NCI-H69 (cell line): ENCODE measurements around the gene MXRA7.

Source experiments
- DNase-seq: peaks from one replicate; lab custom pipeline; 2025; lab: John Stamatoyannopoulos, UW

Gene MXRA7

DNA sequence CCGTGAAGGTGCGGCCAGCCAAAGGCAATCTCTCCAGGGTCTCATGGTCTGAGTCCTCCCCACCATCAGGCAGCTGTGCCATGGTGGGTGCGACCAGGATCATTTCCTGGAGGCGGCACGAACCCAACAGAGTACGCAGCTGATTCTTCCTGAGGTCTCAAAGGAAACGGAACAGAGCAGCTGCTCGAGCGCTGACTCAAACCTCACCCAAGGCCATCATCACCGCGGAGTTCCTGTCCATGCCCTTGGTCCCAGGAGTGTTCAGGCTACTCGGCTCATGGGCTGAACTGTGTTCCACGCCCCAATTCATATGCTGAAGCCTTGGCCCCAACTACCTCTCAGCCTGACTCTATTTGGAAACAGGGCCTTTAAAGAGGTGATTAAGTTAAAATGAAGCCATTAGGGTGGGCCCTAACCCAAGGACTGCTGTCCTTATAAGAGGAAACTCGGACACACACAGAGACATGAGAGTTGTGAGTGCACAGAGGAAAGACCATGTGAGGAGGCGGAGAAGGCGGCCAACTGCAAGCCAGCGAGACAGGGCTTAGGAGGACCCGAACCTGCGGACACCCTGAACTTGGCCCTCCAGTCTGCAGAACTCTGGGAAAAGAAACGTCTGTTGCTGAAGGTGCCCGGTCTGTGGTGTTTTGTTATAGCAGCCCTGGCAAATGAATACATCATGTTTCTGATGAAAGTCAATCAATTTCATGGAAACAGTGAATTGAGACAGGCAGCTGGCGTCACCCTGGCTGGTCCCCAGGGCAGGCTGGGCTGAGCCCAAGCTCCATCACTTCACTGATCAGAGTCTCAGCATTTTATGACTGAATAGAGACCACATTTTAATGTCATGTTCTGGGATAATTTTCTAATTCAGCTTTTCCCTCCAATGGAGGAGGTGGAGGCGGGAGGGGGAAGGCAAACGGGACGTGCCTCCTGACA lies 13.7 kb downstream of the MXRA7 start:
- DNase-seq: peak; percentile 36

DNA sequence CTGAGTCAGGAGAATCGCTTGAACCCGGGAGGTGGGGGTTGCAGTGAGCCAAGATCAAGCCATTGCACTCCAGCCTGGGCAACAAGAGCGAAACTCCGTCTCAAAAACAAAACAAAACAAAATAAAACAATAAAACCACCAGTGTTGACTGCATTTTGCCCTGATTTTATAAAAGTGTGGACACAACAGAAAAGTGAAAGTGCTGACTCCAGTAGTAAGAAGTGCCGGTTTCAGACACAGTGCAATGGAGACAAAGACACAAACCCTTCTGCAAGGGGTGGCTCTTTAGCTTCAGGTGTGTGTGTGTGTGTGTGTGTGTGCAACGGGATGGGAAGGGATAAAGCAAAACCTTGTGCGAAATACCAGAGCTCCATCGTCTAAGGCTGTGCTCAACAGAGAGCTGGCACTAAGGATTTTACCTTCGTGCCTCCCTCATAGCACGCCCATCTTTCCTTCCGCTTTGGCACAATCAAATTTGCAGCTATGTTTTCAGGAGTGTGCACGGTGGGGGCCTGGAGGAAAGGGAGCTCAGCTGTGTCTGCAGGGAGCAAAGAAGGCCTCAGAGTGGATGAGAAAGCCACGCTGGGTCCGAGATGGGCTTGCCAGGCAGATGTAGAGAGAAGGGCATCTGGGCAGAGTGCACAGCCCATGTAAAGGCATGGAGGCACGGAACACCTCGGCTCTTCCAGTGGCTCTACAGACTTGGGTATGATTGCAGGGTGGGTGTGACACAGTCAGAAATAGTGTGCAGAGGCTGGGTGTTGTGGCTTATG lies 15.5 kb downstream of the MXRA7 start:
- DNase-seq: no peak

DNA sequence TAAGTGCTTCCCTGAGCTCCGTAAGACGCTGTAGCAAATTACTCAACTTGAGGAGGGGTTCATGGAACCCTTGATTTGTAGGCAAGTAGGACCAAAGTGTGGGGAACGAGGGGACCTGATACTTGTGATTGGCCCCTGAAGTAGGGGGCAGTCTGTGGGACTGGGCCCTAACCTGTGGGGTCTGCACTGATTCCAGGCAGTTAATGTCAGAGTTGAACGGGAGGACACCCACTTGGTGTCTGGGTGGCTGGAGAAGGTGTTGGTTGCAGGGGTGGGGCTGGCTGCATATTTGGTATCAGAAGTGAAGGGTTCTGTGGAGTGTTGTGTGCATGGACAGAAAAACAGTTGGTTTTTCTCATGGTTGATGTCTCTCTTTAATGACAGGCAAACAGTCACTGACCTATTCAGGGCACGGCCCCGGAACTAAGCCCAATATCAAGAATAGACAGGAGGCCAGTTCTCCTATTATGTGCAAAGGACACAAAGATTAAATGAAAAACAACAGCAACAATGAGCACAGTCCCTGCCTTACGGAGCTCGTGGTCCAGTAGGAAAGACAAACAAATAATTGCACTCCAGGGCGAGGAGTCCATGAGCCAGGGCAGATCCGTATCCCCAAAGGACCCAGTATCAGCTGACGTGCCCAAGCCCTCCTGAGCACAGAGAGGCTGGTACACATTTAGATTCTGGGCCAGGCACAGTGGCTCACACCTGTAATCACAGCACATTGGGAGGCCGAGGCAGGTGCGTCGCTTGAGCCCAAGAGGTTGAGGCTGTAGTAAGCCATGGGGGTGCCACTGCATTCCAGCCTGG lies 19.2 kb downstream of the MXRA7 start:
- DNase-seq: peak; percentile 55

DNA sequence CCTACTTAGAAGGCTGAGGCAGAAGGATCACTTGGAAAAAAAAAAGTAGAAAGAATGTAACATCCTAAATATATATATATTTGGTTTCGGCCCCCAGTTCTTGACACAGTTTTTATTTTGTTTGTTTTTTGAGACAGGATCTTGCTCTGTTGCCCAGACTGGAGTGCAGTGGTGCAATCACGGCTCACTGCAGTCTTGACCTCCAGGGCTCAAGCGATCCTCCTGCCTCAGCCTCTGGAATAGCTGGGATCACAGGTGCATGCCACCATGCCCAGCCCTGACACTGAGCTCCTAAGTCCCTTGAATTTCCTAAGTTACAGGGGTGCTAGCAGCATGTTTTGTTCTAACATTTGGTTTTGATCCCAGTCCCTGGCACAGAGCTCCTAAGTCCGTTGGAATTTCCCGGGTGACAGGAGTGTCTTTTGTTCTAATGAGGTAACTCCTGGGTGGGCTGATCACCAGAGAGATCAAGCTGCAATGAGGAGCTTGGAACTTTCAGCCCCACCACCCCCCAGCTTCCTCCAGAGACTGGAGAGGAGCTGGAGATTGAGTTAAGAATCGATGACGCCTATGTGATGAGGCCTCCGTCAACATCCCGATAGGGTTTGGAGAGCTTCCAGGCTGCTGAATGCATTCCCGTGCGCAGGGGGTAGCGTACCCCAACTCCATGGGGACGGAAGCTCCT lies 20.0 kb downstream of the MXRA7 start:
- DNase-seq: no peak

DNA sequence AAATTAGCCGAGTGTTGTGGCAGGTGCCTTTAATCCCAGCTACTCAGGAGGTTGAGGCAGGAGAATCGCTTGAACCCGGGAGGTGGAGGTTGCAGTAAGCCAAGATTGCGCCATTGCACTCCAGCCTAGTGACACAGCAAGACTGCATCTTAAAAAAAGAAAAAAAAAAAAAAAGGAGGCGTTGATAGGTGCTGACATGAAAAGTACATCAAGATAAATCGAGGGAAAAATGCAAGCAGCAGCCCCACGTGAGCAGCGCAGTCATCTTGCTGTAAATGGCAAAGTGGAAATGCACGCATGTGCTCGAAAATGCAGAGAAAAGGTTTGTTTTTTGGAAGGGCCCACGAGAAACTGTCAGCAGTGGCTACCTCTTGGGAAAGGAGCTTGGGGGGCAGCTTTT lies 20.9 kb downstream of the MXRA7 start:
- DNase-seq: no peak

DNA sequence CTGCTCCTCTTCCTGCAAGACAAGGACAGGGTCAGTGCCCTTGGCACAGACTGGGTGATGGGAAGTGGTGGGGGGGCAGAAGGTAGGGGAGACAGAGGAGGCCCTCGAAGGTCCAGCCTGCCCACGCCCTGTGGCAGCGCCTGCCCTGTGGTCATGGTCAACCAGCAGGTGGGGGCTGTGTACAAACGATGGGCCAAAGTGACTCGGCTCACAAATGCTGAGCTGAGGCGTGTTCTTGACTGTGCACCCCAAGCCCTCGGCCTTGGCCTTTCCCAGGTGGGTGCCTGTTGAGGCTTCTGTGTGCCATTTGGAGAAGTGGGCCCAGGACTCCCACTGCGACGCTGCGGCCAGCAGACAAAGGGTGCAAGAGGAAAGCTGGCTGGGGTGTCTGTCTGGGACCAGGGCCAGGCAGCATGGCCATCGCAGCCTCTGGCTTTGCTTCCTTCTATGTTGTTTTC lies 22.6 kb downstream of the MXRA7 start:
- no peak for DNase-seq

DNA sequence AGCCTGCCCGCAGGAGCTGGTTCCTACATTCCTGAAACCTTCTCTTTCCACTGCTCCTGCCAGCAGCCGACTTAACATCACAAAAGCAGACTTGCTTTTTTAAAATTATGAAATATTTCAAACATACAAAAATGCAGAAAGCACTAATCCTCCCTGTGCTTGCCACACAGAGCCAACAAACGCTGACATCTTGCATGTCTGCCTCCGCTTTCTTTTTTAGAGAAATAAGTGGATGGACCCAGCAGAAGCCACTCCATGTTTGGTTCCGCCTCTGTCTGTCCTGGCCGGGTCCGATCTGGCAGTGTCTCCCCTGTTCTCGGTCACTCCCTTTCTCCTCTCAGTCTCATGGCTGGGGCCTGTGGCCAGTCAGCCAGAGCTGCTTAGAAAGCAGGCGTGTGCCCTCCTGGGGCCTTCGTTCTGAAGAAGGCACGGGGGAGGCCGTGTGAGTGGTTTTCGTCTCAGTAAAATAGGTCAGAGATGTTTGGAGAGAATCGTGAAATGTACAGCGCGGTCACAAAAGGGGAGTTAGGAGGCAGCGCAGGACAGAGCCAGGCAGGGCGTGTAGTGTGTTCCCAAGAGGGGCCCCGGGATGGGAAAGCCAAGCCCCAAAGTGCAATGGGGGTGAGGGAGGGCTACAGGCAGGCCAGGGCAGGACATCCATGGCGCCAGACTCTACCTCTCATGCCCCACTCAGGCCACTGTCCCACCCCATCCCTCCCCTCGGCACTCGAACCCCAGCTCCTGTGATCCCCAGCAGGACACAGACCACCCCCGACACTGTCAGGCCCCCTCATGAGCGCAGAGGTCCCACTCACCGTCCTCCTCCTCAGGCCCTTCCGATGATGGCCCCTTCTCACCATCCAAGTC lies 23.2 kb downstream of the MXRA7 start:
- no peak for DNase-seq

DNA sequence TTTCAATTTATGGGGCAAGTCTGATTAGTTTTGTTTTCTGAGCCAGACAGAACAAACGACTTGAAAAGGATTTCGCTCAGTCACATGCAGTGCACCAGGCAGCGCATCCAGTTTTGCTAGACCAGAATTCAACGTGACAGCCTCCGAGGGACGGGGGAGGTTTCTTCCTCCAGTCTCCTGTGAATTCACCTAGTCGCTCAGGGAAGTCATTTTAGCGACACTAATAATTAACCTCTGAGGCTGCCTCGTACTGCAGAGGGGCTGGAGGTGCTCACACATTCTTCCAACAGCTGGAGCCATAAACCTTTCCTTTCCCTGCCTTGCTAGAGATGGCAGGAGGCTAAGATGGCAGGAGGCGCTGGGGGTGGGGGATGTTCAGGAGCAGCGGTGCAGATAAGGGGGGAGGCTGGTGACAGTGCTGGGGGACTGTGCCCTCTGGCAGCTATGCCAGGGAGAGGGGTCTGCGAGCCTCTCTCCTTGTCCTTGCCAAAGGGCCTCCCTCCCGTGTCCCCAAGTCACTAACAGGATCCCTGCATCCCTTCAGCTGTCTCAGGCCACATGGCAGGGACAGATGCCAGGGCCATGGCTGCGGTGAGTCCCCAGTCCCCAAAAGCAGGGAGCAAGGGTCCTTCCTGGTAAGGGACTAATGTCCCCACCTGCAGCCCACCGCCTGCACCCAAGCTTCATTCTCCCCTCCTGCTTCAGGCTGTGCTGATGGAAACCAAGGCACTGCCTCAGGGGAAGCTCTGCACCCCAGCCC lies 24.0 kb downstream of the MXRA7 start:
- peak; percentile 60 for DNase-seq

DNA sequence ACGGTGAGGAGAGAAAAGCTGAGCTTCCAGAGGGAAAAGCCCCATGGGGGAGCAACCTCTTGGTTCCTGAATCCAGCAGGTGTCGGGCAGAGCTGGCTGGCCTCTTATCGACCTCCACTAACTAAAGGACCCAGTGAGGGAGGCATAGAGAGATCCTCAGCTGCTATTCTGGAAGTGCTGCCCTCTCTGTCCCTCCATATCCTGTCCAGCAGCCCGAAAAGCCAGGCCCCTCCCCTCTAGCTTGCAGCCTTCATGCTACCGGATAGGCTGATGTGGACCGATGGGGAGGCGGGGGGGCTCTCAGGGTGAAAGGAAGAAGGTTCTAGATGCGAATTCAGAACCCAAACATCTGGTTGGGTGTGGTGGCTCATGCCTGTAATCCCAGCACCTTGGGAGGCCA lies 24.9 kb downstream of the MXRA7 start:
- no peak for DNase-seq

DNA sequence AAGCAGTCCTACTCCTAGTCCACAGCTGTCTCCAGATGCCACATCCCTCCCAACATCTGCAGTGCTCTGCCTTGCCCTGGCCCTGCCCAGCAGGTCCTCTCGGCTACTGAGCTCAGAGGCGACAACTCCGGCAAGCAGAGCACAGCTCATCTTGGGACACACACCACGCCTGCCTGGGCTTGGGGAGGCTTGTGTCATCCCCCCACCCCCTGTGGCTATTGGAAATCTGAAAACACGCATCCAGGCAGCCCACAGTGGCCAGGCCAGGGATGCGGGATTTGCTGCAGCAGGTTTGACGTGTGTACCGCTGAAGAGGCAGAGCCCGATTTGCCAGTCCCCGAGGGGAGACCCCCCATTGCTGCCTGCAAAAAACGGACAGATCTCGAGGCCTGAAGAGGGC lies 25.4 kb downstream of the MXRA7 start:
- no peak for DNase-seq

DNA sequence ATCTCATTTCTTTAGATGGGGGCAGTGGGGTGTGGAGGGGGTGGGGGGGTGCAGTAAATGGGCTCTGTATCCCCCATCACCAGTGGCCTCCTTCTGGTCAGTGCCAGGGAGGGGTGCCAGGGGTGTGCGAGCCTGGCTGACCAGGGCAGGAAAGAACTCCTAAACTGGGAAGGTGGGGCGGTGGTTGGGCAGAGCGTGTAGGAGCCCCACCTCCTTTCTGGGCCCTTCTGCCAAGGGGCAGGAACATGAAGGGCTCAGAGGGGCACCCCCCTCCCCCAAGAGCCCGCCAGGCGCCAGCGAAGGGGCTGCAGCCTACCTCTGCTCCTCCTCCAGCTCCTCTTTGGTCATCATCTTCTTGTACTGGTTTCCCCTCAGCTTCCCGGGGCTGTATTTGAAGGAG lies 26.0 kb downstream of the MXRA7 start:
- DNase-seq: no peak

DNA sequence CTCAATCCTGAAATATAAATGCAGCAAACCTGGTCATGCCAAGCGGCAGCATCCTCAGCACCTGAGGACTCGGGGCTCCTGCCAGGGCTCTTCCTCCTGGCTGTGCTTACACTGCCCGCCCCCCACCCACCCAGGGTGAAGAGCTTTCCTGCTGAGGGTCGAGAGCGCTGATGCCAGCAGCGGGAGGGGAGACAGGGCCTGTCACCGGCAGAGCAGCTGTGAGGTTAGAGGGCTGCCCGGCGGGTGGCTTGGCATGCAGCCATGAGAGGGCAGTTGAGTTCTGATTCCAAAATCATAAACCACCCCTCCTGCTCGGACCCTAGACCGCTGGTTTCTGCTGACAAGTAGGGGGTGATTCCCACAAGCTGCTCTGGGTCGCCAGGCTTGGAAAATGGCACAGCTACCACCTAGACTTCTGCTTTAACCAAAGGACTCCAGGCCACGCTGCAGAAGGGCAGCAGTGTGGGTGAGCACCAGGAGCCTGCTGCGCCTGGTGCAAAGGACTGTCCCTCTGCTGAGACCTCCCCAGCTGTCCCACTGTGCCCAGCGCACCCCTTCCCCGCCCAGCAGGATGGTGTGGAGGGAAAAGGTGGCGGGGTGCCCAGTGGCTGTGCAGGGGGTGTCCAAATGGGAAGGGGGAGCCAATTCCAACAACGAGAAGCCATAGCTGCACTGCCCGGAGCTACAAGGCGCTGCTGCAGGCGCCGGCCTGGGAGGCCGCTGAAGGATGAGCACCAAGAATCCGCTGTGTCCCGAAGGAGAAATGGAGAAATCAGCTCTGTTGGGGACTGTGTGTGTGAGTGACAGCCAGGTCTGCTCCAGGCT lies 26.6 kb downstream of the MXRA7 start:
- peak; percentile 81 for DNase-seq

DNA sequence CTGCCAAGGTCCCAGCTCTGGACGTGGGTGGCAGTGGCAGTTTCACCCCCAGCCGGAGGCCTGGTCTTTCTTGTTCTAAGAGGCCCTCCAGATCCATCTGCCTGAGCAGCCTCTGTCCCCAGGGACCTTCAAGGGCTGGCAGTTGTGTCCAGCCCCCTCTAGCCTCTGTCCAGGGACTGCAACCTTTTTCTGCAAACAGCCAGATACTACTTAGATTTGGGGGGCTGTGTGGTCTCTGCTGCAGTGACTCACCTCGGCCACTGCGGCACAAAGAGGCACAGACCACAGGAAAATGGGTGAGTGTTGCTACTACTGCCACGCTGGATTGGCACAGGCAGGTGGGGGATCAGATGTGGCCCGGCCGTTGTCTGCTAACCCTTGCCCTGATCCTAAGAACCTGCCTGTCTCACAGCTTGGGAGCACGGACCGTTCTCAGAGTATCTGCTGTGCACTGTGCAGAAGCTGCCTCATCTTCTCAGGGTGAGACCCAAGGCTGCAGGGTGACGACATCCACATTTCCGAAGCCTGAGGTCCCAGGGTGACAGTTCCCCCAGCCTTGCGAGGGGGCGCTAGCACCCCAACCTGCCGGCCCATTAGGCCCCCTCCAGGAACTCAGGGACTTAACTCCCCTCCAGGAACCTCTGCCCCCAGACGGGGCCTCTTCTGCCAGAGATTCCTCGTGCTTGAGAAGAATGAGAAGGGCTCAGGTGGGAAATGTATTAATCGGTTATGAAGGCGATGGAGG lies 27.6 kb downstream of the MXRA7 start:
- no peak for DNase-seq

DNA sequence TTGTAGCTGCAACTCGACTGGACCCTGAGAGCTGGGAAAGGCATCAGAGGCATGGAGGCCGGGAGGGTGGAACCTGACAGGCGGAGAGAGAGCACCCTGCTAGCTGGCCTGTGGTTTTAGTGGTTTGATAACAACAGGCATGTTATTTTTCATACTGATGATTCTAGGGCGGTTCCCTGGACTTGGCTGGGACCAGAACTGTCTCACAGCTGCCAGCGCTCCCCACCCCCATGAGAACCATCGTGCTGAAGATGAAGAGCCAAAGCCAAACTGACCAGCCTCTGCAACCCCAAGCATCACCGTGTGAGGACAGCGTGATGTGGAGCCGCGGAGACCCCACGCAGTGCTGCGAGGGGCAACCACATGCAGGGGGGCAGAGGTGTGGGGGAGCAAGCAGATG lies 28.5 kb downstream of the MXRA7 start:
- no peak for DNase-seq

DNA sequence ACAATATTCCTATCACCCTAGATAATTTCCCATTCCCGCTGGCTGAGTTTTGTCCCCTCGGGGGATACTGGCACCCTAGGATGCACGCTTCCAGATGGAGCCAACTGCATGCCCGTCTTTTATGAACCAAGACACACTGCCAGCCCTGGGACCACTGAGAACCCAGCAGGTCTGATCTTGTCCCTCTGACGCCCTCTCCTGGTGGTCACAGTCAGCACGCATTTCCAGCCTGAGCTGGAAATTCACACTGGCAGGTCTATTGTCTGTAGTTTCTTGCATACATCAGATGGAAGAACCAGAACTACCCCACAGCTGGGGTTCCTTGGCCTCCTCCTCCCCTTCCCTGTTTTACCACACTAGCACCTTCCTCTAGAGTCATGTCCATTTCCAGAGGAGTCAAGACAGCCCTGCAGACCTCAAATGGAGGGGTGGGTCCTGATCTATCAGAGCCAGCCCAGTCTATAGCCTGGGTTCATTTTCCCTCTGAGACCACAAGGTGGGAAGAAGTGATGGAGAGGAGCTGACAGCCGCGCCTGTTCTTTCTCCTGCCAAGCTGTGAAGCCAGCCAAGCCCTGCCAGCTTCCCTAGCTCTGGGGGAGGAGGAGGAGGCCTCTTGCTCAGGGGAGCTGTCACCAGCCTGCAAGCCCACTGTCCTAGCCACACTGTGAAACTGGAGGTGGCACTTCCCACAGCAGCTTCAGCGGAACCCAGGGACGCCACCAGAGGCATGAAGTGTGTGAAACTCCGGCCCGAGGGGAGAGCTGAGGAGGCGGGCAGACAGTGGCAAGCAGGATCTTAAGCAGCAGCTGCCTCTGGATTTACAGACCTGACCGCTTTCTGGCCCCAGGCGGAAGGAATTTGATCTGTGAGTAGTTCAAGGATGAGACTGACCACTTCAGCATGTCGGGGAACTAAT lies 29.3 kb downstream of the MXRA7 start:
- DNase-seq: peak; percentile 85

DNA sequence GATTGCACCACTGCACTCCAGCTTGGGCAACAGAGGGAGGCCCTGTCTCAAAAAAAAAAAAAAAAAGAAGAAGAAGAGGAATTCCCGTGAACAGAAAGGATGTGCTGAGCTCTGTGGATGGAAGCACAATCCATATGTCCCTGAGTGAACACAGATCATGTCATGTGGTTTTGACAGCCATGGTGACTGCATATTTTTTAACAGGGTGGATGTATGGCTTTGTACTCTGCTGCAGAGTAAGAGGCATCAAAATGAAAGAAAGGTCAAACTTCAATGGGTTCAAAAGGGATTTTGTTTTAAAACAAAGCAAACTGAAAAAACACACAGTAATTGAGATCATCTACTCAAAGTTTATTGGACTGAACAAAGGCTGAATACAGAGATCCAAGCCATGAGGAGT lies 31.5 kb downstream of the MXRA7 start:
- no peak for DNase-seq

DNA sequence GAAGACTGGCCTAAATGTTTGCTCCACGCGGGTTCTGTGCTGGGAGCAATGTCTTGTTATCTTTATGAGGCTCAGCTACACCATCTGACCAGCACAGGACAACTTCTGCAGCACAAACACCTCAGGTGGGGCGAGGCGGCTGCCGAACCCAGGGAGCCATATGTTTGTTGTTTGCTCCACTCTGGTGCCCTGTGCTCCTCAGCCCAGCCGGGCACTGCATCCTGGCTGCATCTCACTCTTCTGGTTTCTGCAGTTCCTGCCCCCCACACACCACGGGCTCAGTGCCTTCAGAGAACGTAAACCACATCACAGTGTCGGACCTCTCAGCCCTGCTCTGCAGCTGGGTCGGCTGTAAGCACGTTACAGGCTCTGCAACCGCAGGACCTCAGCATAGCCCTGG lies 32.4 kb downstream of the MXRA7 start:
- DNase-seq: no peak
